Panc1 (cell line): ENCODE results near the gene LTF. TPM values are rescaled to one million over a fixed set of nuclear protein-coding genes. Genes with fewer than 3 reads are reported as not detected.

Source experiments
- ATAC-seq: fragments of 200-7000 bp; cut with Tn5 transposase; 2 replicates; pipeline ENCODE4 v1.9.1; 2020; ENCODE audit warnings: mild to moderate bottlenecking, moderate library complexity
- BruUV-seq: library from RNA; stranded (reverse); fragments of 400-500 nt; replicated peaks from 2 replicates; lab custom pipeline; 2021; lab: Mats Ljungman, UMichigan
- CTCF ChIA-PET: fragments of 300-600 bp; sonication (Branson Sonifier 250); formaldehyde crosslinking; loops from one replicate; lab custom pipeline; 2022; ENCODE audit warnings: antibody characterized with exemption; lab: Charles Lee
- POLR2A ChIA-PET: fragments of 300-600 bp; sonication (Branson Sonifier 250); formaldehyde crosslinking; loops from one replicate; lab custom pipeline; 2022; ENCODE audit warnings: antibody characterized with exemption; lab: Charles Lee
- DNase-seq: peaks from one replicate; pipeline ENCODE4 v3.0.0-alpha.2; 2010; ENCODE audit warnings: low read depth, low spot score
- H3K27ac ChIP-seq: 2 replicates; pipeline ENCODE4 v1.5.1; 2011; ENCODE audit warnings: mild to moderate bottlenecking, low read length, inconsistent platforms
- H3K27me3 ChIP-seq: fragments of 200-500 bp; sonication (Bioruptor generic); 2 replicates; pipeline ENCODE4 v1.6.0; 2014; ENCODE audit warnings: low read length, inconsistent platforms; ENCODE audit not compliant: control insufficient read depth, insufficient read depth
- H3K36me3 ChIP-seq: fragments of 200-500 bp; sonication (Bioruptor generic); 2 replicates; pipeline ENCODE4 v1.5.1; 2014; ENCODE audit warnings: inconsistent platforms, mild to moderate bottlenecking, low read length, moderate library complexity; ENCODE audit not compliant: control insufficient read depth, insufficient read depth
- H3K4me1 ChIP-seq: 2 replicates; pipeline ENCODE4 v1.5.1; 2011; ENCODE audit warnings: inconsistent platforms, mild to moderate bottlenecking, low read length, moderate library complexity; ENCODE audit not compliant: control insufficient read depth, insufficient read depth
- H3K4me3 ChIP-seq, 2 experiments: 2 replicates each; pipeline ENCODE4 v1.5.1; 2011 to 2012; ENCODE audit warnings: low read depth in 2 of 2, low read length in 2 of 2, mild to moderate bottlenecking in 2 of 2, inconsistent platforms in 1 of 2, moderate library complexity in 1 of 2
- H3K9me3 ChIP-seq: fragments of 200-500 bp; sonication (Bioruptor generic); 2 replicates; pipeline ENCODE4 v1.5.1; 2014; ENCODE audit warnings: low read depth, mild to moderate bottlenecking, inconsistent platforms, low read length, moderate library complexity; ENCODE audit not compliant: control insufficient read depth, insufficient read depth
- POLR2AphosphoS5 ChIP-seq: IDR thresholded peaks from 2 replicates; pipeline ENCODE4 v1.6.1; 2012; ENCODE audit warnings: mild to moderate bottlenecking, low read depth, low read length, moderate library complexity
- SIN3A ChIP-seq: IDR thresholded peaks from 2 replicates; pipeline ENCODE4 v1.6.1; 2012; ENCODE audit warnings: low read depth, mild to moderate bottlenecking, low read length, moderate library complexity, borderline replicate concordance; ENCODE audit not compliant: insufficient read depth
- TCF7L2 ChIP-seq: IDR thresholded peaks from 2 replicates; pipeline ENCODE4 v1.6.1; 2011; ENCODE audit warnings: mild to moderate bottlenecking, low read depth, low read length, inconsistent platforms
- in situ Hi-C: cut with HindIII; loops from 2 replicates; pipeline ENCODE4 v1.10.0; 2016; ENCODE audit warnings: low sequenced_read_pairs, low pct_unique_long_range_greater_than_20kb
- intact Hi-C: fragments of 100-400 bp; cut with micrococcal nuclease; formaldehyde crosslinking; loops from one replicate; pipeline ENCODE4 v1.10.0; 2022; ENCODE audit not compliant: unreplicated experiment
- total RNA-seq: library from RNA; stranded (reverse); gene quantifications from one replicate; pipeline ENCODE4 v1.2.1, GENCODE V29; 2021; ENCODE audit not compliant: unreplicated experiment
- TF ChIP-seq, protein P1 (sequence below): fragments of 450-650 bp; IDR thresholded peaks from 2 replicates; pipeline ENCODE4 v1.5.1; 2017; ENCODE audit warnings: mild to moderate bottlenecking
- TF ChIP-seq, protein P2 (sequence below), 2 experiments: IDR thresholded peaks; 2 replicates each; pipeline ENCODE4 v1.6.1; 2011 to 2012; ENCODE audit warnings: low read depth in 2 of 2, control low read depth in 1 of 2, low read length in 1 of 2, mild to moderate bottlenecking in 1 of 2, moderate library complexity in 1 of 2; ENCODE audit not compliant: insufficient read depth in 1 of 2

LTF gene
- total RNA-seq, 1 experiment from 2014 or later = not detected

DNA sequence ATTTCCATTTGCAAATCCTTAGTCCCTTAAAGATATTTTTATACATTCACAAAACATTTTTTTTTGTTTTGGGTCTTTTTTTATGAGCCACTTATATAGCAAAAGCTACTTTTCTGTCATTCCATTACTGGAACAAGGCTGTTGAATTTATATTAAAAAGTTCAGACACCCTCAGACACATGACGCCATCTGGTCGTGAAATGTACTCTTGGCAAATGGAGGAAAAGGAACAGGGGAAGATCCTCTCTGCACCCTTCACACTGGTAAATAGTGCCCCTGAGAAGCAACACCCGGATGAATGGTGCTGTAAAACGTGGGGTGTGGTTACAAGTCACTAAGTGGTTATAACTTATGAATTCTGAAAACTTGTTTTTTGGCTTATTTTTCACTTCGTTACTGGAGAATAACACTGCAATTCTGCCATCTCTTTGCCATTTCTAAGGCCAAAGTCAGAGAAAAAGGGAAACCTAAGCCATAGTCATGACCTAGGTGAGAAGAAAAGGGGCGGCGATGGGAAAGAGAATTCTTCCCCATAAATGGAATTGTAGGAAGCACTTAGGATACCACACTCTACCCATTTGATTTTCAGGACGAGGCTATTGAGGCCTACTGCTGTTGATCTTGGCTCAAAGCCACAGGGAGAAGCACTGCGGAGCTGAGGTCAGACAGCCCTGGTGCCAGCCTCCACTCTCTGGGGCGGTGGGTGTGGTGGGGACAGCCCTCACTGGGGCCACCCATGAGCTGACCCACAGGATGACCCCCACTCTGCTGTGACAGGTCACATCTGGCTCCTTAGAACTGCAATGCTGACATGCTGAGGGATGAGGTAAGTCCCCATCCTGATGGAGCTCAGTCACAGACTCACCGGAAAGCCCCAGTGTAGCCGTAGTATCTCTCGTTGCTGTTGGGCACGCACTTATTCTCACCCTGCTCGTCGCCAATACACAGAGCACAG lies 21.9 kb downstream of the LTF start:
- intact Hi-C loops (no loop called here), in situ Hi-C loops (no loop called here)
- ChIA-PET CTCF (interaction anchor here (0.7 kb wide), 1 partner anchor 64 kb away, joined by 3 read pairs; no protein-coding TSS in a partner anchor), POLR2A (interaction anchor here (0.7 kb wide), 1 partner anchor 61 kb away, joined by 5 read pairs; no protein-coding TSS in a partner anchor)
- Histone ChIP-seq H3K4me3 (no peak overlapping the region), H3K4me1 (no peaks in the 10 kb centered on the region), H3K27ac (no peak overlapping the region), H3K36me3 (no peaks in the 10 kb centered on the region), H3K9me3 (no peaks in the 10 kb centered on the region), H3K27me3 (no peaks in the 10 kb centered on the region)
- BruUV-seq = no TSS peak
- ATAC-seq (no peak), DNase-seq (no peak)
- TF ChIP-seq POLR2AphosphoS5 = no peak
- TF ChIP-seq, protein P1, sequence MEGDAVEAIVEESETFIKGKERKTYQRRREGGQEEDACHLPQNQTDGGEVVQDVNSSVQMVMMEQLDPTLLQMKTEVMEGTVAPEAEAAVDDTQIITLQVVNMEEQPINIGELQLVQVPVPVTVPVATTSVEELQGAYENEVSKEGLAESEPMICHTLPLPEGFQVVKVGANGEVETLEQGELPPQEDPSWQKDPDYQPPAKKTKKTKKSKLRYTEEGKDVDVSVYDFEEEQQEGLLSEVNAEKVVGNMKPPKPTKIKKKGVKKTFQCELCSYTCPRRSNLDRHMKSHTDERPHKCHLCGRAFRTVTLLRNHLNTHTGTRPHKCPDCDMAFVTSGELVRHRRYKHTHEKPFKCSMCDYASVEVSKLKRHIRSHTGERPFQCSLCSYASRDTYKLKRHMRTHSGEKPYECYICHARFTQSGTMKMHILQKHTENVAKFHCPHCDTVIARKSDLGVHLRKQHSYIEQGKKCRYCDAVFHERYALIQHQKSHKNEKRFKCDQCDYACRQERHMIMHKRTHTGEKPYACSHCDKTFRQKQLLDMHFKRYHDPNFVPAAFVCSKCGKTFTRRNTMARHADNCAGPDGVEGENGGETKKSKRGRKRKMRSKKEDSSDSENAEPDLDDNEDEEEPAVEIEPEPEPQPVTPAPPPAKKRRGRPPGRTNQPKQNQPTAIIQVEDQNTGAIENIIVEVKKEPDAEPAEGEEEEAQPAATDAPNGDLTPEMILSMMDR = peak; percentile 79
- TF ChIP-seq TCF7L2 = no peak
- TF ChIP-seq SIN3A = no peak
- TF ChIP-seq, protein P2, sequence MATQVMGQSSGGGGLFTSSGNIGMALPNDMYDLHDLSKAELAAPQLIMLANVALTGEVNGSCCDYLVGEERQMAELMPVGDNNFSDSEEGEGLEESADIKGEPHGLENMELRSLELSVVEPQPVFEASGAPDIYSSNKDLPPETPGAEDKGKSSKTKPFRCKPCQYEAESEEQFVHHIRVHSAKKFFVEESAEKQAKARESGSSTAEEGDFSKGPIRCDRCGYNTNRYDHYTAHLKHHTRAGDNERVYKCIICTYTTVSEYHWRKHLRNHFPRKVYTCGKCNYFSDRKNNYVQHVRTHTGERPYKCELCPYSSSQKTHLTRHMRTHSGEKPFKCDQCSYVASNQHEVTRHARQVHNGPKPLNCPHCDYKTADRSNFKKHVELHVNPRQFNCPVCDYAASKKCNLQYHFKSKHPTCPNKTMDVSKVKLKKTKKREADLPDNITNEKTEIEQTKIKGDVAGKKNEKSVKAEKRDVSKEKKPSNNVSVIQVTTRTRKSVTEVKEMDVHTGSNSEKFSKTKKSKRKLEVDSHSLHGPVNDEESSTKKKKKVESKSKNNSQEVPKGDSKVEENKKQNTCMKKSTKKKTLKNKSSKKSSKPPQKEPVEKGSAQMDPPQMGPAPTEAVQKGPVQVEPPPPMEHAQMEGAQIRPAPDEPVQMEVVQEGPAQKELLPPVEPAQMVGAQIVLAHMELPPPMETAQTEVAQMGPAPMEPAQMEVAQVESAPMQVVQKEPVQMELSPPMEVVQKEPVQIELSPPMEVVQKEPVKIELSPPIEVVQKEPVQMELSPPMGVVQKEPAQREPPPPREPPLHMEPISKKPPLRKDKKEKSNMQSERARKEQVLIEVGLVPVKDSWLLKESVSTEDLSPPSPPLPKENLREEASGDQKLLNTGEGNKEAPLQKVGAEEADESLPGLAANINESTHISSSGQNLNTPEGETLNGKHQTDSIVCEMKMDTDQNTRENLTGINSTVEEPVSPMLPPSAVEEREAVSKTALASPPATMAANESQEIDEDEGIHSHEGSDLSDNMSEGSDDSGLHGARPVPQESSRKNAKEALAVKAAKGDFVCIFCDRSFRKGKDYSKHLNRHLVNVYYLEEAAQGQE (IDR thresholded peaks at IDR 0.05; ENCODE audit: insufficient read depth in 1 of 2, low read depth in 2 of 2, low read length in 1 of 2) = no peak

DNA sequence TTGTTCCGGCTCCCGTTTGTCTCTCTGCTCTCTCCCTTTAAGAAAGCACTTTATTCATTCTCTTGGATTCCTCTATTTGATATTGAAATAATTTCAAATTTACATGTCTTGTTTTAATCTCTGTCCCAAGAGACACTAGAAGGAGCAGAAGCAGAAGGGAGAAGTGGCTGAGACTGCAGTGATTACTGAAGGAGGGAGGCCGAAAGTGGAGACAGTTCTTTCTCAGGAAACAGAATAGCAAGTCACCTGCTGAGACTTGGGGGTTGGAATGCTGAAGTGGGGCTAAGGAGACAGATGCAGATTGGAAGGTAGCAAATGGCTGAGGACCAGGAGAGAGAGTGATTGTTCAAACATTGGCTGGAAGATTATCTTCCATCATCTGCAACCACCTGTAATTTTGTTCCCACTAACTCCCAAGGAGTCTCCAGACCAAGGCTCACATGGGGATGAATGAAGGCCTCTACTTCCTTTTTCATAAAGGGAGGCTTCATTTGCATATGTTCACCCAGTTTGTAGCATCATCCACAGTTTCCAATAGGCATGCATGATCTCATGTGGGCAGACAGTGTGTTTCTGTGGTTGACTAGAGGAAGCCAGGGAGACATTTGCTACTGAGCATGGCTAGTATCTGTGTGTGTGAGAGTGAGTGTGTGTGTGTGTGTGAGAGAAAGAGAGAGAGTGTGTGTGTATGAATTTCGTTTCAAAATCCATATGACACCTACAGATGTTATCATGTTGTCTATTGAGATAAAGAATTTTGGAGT lies 24.0 kb downstream of the LTF start:
- ChIA-PET POLR2A (no interaction called here), CTCF (no interaction called here)
- Histone ChIP-seq H3K27ac (no peak overlapping the region), H3K4me1 (no peaks in the 10 kb centered on the region), H3K4me3 (no peak overlapping the region), H3K27me3 (no peaks in the 10 kb centered on the region; the same call in 1 of the 2 replicates), H3K36me3 (no peaks in the 10 kb centered on the region), H3K9me3 (no peaks in the 10 kb centered on the region)
- TF ChIP-seq, protein P2 (IDR thresholded peaks at IDR 0.05; ENCODE audit: insufficient read depth in 1 of 2, low read depth in 2 of 2, low read length in 1 of 2) = no peak
- TF ChIP-seq POLR2AphosphoS5 (no peak), TCF7L2 (no peak), SIN3A (no peak)
- TF ChIP-seq, protein P1 = no peak
- DNase-seq = no peak
- in situ Hi-C loops (no loop called here), intact Hi-C loops (no loop called here)
- no TSS peak for BruUV-seq
- no peak for ATAC-seq
